HepG2 (cell line): Measurements from ENCODE around the gene AKR1C4. TPM values are rescaled to one million over a fixed set of nuclear protein-coding genes. Genes with fewer than 3 reads are reported as not detected.

ENCODE experiments used
- ATAC-seq: fragments of 200-7000 bp; cut with Tn5 transposase; 3 replicates; pipeline ENCODE4 v1.9.1; 2020; ENCODE audit warnings: mild to moderate bottlenecking, moderate library complexity
- BruUV-seq: library from RNA; stranded (reverse); fragments of 400-500 nt; replicated peaks from 2 replicates; lab custom pipeline; 2021; lab: Mats Ljungman, UMichigan
- CTCF ChIA-PET: fragments of 300-600 bp; formaldehyde crosslinking; extraction: SDS; loops from one replicate; lab custom pipeline; 2021; ENCODE audit warnings: low total read pairs, inconsistent platforms, low intra/inter-chr PET ratio; lab: Yijun Ruan, JAX
- POLR2A ChIA-PET: fragments of 350-600 bp; sonication (Branson Sonifier 250); formaldehyde crosslinking; loops from one replicate; lab custom pipeline; 2020; ENCODE audit warnings: antibody characterized with exemption, inconsistent platforms; lab: Yijun Ruan, JAX
- DNase-seq: peaks from one replicate; pipeline ENCODE4 v3.0.0-alpha.2; 2015; ENCODE audit warnings: low spot score
- FAIRE-seq: peaks from 3 replicates; lab custom pipeline; 2011; peaks lifted over from hg19 to GRCh38; lab: Jason Lieb, UNC
- H2AFZ ChIP-seq: one replicate; pipeline ENCODE4 v1.6.1; 2011; ENCODE audit warnings: low read length, inconsistent platforms
- H3K27ac ChIP-seq: fragments of 300-600 bp; 3 replicates; pipeline ENCODE4 v1.8.0; 2011; ENCODE audit warnings: mixed run types, mild to moderate bottlenecking, mixed read lengths, low read length, inconsistent platforms; ENCODE audit not compliant: insufficient read depth; ENCODE audit errors: extremely low read length
- H3K27me3 ChIP-seq, 2 experiments: fragments of 200-600 bp in 1 of 2; 2 replicates in 1 of 2; 3 replicates in 1 of 2; pipeline versions ENCODE4 v1.6.0 to v1.8.0; 2011; ENCODE audit warnings: low read length in 2 of 2, mild to moderate bottlenecking in 2 of 2, moderate library complexity in 2 of 2, inconsistent platforms in 1 of 2; ENCODE audit not compliant: insufficient read depth in 2 of 2, control insufficient read depth in 1 of 2
- H3K36me3 ChIP-seq, 2 experiments: fragments of 200-600 bp in 1 of 2; replicated peaks in 1 of 2; 2 replicates in 1 of 2; 3 replicates in 1 of 2; pipeline versions ENCODE4 v1.5.1 to v1.8.0; 2011; ENCODE audit warnings: low read length in 2 of 2, inconsistent platforms in 1 of 2; ENCODE audit not compliant: insufficient read depth in 2 of 2, control insufficient read depth in 1 of 2
- H3K4me1 ChIP-seq: 2 replicates; pipeline ENCODE4 v1.5.1; 2012; ENCODE audit warnings: low read length, inconsistent platforms; ENCODE audit not compliant: insufficient read depth
- H3K4me2 ChIP-seq: 2 replicates; pipeline ENCODE4 v1.6.0; 2011; ENCODE audit warnings: low read depth, low read length, inconsistent platforms
- H3K4me3 ChIP-seq, 3 experiments: fragments of 200-600 bp in 1 of 3; sonication (generic), shearing (Covaris generic) in 1 of 3; replicated peaks in 1 of 3; 2 replicates each; pipeline ENCODE4 v1.5.1; 2011 to 2016; ENCODE audit warnings: low read length in 3 of 3, inconsistent platforms in 2 of 3, low read depth in 2 of 3, mild to moderate bottlenecking in 2 of 3, control low read depth in 1 of 3, mixed read lengths in 1 of 3; ENCODE audit not compliant: insufficient read depth in 1 of 3
- H3K79me2 ChIP-seq: one replicate; pipeline ENCODE4 v1.6.1; 2011; ENCODE audit warnings: low read length, inconsistent platforms; ENCODE audit not compliant: insufficient read depth
- H3K9ac ChIP-seq: 2 replicates; pipeline ENCODE4 v1.6.0; 2011; ENCODE audit warnings: mild to moderate bottlenecking, low read depth, low read length, inconsistent platforms; ENCODE audit not compliant: insufficient read depth
- H3K9me3 ChIP-seq: 2 replicates; pipeline ENCODE4 v1.5.1; 2012; ENCODE audit warnings: mild to moderate bottlenecking, low read length
- H4K20me1 ChIP-seq: 2 replicates; pipeline ENCODE4 v1.6.0; 2011; ENCODE audit warnings: inconsistent platforms, mild to moderate bottlenecking, low read length, moderate library complexity; ENCODE audit not compliant: insufficient read depth
- AHR ChIP-seq: IDR thresholded peaks from 2 replicates; pipeline ENCODE4 v1.6.1; 2018; ENCODE audit warnings: missing genetic modification reagents, missing compliant biosample characterization
- BHLHE40 ChIP-seq: IDR thresholded peaks from 2 replicates; pipeline ENCODE4 v1.6.1; 2011; ENCODE audit warnings: low read length, improper control_type of control experiment
- FOXO1 ChIP-seq: sonication (generic); formaldehyde crosslinking; IDR thresholded peaks from 2 replicates; pipeline ENCODE4 v1.4.0; 2020; ENCODE audit warnings: missing genetic modification reagents
- SMAD1 ChIP-seq: sonication (generic); formaldehyde crosslinking; IDR thresholded peaks from 2 replicates; pipeline ENCODE4 v1.4.0; 2020; ENCODE audit warnings: missing genetic modification reagents, low read depth, mild to moderate bottlenecking, borderline replicate concordance
- SMARCE1 ChIP-seq: fragments of 450-650 bp; IDR thresholded peaks from 2 replicates; pipeline ENCODE4 v1.6.1; 2017; ENCODE audit warnings: borderline replicate concordance
- TMF1 ChIP-seq: sonication (generic); formaldehyde crosslinking; IDR thresholded peaks from 2 replicates; pipeline ENCODE4 v1.8.1; 2022; ENCODE audit warnings: low read depth, missing genetic modification reagents
- TSC22D2 ChIP-seq: sonication (generic); formaldehyde crosslinking; IDR thresholded peaks from 2 replicates; pipeline ENCODE4 v1.5.1; 2020; ENCODE audit warnings: missing genetic modification reagents, mild to moderate bottlenecking, borderline replicate concordance
- ZNF264 ChIP-seq: sonication (generic); formaldehyde crosslinking; IDR thresholded peaks from 2 replicates; pipeline ENCODE4 v1.4.0; 2020; ENCODE audit warnings: missing genetic modification reagents
- ZNF274 ChIP-seq: sonication (generic); formaldehyde crosslinking; IDR thresholded peaks from 2 replicates; pipeline ENCODE4 v1.5.1; 2020; ENCODE audit warnings: mild to moderate bottlenecking, missing genetic modification reagents
- ZNF549 ChIP-seq: sonication (generic); formaldehyde crosslinking; IDR thresholded peaks from 2 replicates; pipeline ENCODE4 v1.5.0; 2020; ENCODE audit warnings: missing genetic modification reagents
- ZNF572 ChIP-seq: sonication (generic); formaldehyde crosslinking; IDR thresholded peaks from 2 replicates; pipeline ENCODE4 v1.5.1; 2020; ENCODE audit warnings: mild to moderate bottlenecking, missing genetic modification reagents
- ZNF780A ChIP-seq: sonication (generic); formaldehyde crosslinking; IDR thresholded peaks from 2 replicates; pipeline ENCODE4 v1.8.0; 2022; ENCODE audit warnings: mild to moderate bottlenecking, missing genetic modification reagents, moderate library complexity
- ZSCAN9 ChIP-seq: IDR thresholded peaks from 2 replicates; pipeline ENCODE4 v1.6.1; 2016; ENCODE audit warnings: borderline replicate concordance
- WGBS: methylation state at CpG from one replicate; pipeline ENCODE4 v1.1.6; 2017; ENCODE audit warnings: low lambda C conversion rate; 5-methylcytosine and 5-hydroxymethylcytosine counted together
- in situ Hi-C: cut with HindIII; loops from 2 replicates; pipeline ENCODE4 v1.10.0; 2017; ENCODE audit warnings: low pct_unique_long_range_greater_than_20kb; ENCODE audit not compliant: extremely low pct_ligation_motif_present
- intact Hi-C: fragments of 100-400 bp; cut with micrococcal nuclease; formaldehyde crosslinking; loops from one replicate; pipeline ENCODE4 v1.10.0; 2022; ENCODE audit not compliant: unreplicated experiment
- polyA plus RNA-seq, 8 experiments: library from polyadenylated mRNA; depleted of rRNA in 3 of 8; stranded (reverse) in 7 of 8; unstranded in 1 of 8; fragments of >200 nt; fragmentation: Illumina TruSeq in 4 of 8; extraction: Trizol in 4 of 8; gene quantifications; 2 replicates each; pipeline versions ENCODE4 v1.2.1 to v1.2.3, GENCODE V29; 2011 to 2016; ENCODE audit warnings: low read depth in 4 of 8, missing spikeins in 1 of 8, mixed read lengths in 1 of 8; ENCODE audit not compliant: insufficient read depth in 1 of 8
- total RNA-seq, 5 experiments: library from RNA; depleted of rRNA; stranded (reverse); fragments of >200 nt; fragmentation: Illumina TruSeq; extraction: Trizol; gene quantifications; 2 replicates each; pipeline ENCODE4 v1.2.3, GENCODE V29; 2016; ENCODE audit warnings: low read depth in 1 of 5
- TF ChIP-seq, protein P1 (sequence below): IDR thresholded peaks from 2 replicates; pipeline ENCODE4 v1.6.1; 2016; ENCODE audit warnings: missing genetic modification reagents, missing compliant biosample characterization
- TF ChIP-seq, protein P2 (sequence below): sonication (generic); formaldehyde crosslinking; IDR thresholded peaks from 2 replicates; pipeline ENCODE4 v1.5.0; 2020; ENCODE audit warnings: mild to moderate bottlenecking, missing genetic modification reagents, borderline replicate concordance
- TF ChIP-seq, protein P3 (sequence below), 2 experiments: sonication (generic) in 1 of 2; formaldehyde crosslinking in 1 of 2; IDR thresholded peaks; 2 replicates each; pipeline versions ENCODE4 v1.6.1 to v1.9.0; 2014 to 2022; ENCODE audit warnings: antibody characterized with exemption in 1 of 2, borderline replicate concordance in 1 of 2, inconsistent platforms in 1 of 2, low read depth in 1 of 2, missing genetic modification reagents in 1 of 2

Gene AKR1C4
- total and polyA plus RNA-seq, 2 of the 13 experiments (the other 11 are each of a cell fraction or from before 2014, with no cell fraction given) = 0.18 to 1.3 TPM

DNA sequence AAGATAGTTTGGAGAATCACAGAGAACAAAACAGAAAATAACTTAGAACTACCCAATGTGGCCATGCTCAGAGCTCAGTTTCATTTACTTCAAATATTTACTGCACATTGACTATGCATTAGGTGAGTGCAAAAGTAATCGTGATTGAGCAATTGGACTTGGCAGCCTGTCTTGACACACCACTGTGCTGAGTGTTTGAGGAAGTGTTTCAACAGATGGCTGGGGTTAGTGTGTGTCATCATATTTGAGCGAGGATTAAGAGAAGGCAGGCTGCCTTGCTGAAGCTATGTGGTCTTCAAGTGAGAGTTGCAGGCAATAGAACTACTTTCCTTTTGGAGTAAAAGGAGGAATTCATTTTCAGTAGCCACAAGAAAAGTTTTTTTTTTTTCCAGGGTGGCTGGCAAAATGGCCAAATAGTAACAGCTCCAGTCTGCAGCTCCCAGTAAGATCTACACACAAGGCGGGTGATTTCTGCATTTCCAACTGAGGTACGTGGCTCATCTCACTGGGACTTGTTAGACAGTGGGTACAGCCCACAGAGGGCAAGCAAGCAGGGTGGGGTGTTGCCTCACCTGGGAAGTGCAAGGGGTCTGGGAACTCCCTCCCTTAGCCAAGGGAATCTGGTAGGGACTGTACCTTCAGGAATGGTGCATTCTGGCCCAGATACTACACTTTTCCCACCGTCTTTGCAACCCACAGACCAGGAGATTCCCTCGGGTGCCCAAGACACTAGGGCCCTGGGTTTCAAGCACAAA is 37.6 kb downstream of the AKR1C4 start:
- ChIA-PET CTCF (no interaction called here), POLR2A (interaction anchor here (0.7 to 2.1 kb wide), 3 partner anchors 86 to 313 kb away, joined by 3 to 14 read pairs (median 3); no protein-coding TSS in a partner anchor)
- Histone ChIP-seq H3K9ac (no peak overlapping the region), H3K4me2 (peak overlapping the region; percentile 30), H3K9me3 (peaks cover 44% of the 10 kb centered on the region), H3K36me3 (no peaks in the 10 kb centered on the region), H3K27ac (peak overlapping the region; percentile 55), H4K20me1 (no peaks in the 10 kb centered on the region), H3K4me3 (no peak overlapping the region), H2AFZ (no peak overlapping the region), H3K4me1 (peaks cover 37% of the 10 kb centered on the region), H3K79me2 (no peaks in the 10 kb centered on the region), H3K27me3 (no peaks in the 10 kb centered on the region)
- ATAC-seq (peak; percentile 94), DNase-seq (peak; percentile 91), FAIRE-seq (peak; percentile 64)
- in situ Hi-C loops = no loop called here
- intact Hi-C loops = no loop called here
- BruUV-seq = no TSS peak
- 55% methylated on average over 6 of the region's 6 CpGs for WGBS
- no peak for TF ChIP-seq BHLHE40
- no peak for TF ChIP-seq ZNF572 (CRISPR knock-in tag)
- no peak for TF ChIP-seq TMF1
- no peak for TF ChIP-seq AHR
- TF ChIP-seq, protein P1, sequence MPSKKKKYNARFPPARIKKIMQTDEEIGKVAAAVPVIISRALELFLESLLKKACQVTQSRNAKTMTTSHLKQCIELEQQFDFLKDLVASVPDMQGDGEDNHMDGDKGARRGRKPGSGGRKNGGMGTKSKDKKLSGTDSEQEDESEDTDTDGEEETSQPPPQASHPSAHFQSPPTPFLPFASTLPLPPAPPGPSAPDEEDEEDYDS (CRISPR knock-in tag) = no peak
- 0 out of 2 replicates have a peak, but pooled peaks have one; percentile 51 for TF ChIP-seq ZNF264 (CRISPR knock-in tag)
- TF ChIP-seq FOXO1 (CRISPR knock-in tag) = peak; percentile 75
- TF ChIP-seq ZNF274 (CRISPR knock-in tag) = no peak
- TF ChIP-seq SMARCE1 = no peak
- no peak for TF ChIP-seq TSC22D2 (CRISPR knock-in tag)
- TF ChIP-seq, protein P2, sequence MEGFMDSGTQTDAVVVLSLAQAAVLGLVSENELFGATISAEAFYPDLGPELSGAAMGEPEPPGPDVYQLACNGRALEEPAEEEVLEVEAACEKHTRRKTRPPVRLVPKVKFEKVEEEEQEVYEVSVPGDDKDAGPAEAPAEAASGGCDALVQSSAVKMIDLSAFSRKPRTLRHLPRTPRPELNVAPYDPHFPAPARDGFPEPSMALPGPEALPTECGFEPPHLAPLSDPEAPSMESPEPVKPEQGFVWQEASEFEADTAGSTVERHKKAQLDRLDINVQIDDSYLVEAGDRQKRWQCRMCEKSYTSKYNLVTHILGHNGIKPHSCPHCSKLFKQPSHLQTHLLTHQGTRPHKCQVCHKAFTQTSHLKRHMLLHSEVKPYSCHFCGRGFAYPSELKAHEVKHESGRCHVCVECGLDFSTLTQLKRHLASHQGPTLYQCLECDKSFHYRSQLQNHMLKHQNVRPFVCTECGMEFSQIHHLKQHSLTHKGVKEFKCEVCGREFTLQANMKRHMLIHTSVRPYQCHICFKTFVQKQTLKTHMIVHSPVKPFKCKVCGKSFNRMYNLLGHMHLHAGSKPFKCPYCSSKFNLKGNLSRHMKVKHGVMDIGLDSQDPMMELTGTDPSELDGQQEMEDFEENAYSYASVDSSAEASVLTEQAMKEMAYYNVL (CRISPR knock-in tag) = peak; percentile 31; the same call in 1 of the 2 replicates
- TF ChIP-seq, protein P3, sequence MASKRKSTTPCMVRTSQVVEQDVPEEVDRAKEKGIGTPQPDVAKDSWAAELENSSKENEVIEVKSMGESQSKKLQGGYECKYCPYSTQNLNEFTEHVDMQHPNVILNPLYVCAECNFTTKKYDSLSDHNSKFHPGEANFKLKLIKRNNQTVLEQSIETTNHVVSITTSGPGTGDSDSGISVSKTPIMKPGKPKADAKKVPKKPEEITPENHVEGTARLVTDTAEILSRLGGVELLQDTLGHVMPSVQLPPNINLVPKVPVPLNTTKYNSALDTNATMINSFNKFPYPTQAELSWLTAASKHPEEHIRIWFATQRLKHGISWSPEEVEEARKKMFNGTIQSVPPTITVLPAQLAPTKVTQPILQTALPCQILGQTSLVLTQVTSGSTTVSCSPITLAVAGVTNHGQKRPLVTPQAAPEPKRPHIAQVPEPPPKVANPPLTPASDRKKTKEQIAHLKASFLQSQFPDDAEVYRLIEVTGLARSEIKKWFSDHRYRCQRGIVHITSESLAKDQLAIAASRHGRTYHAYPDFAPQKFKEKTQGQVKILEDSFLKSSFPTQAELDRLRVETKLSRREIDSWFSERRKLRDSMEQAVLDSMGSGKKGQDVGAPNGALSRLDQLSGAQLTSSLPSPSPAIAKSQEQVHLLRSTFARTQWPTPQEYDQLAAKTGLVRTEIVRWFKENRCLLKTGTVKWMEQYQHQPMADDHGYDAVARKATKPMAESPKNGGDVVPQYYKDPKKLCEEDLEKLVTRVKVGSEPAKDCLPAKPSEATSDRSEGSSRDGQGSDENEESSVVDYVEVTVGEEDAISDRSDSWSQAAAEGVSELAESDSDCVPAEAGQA (IDR thresholded peaks at IDR 0.05; ENCODE audit: low read depth) = no peak
- TF ChIP-seq, protein P3 (CRISPR knock-in tag; IDR thresholded peaks at IDR 0.05; ENCODE audit: borderline replicate concordance) = no peak
- TF ChIP-seq ZSCAN9 (CRISPR knock-in tag) = peak; percentile 73; the same call in 1 of the 2 replicates
- no peak for TF ChIP-seq ZNF780A (CRISPR knock-in tag)
- no peak for TF ChIP-seq ZNF549 (CRISPR knock-in tag)
- TF ChIP-seq SMAD1 (CRISPR knock-in tag) = no peak
